KOPT-K1 (cell line): ENCODE measurements around the gene ZNF662.
"Not testable (repeated sequence)": the region's sequence is repeated elsewhere in the genome, so short reads cannot be mapped to it uniquely, and the experiment has no call there.

ENCODE experiments used
- H3K27ac ChIP-seq: fragments of 200-600 bp; sonication (generic); 2 replicates; pipeline ENCODE4 v1.5.1; 2016; ENCODE audit warnings: antibody characterized with exemption, mild to moderate bottlenecking, low read depth, low read length; ENCODE audit not compliant: poor library complexity, severe bottlenecking
- H3K36me3 ChIP-seq: fragments of 200-600 bp; sonication (generic); 2 replicates; pipeline ENCODE4 v1.5.1; 2017; ENCODE audit warnings: antibody characterized with exemption, mild to moderate bottlenecking, low read length, moderate library complexity; ENCODE audit not compliant: insufficient read depth
- H3K9me3 ChIP-seq: fragments of 200-600 bp; sonication (generic); 2 replicates; pipeline ENCODE4 v1.5.1; 2017; ENCODE audit warnings: antibody characterized with exemption, low read length, mild to moderate bottlenecking; ENCODE audit not compliant: insufficient read depth, poor library complexity, severe bottlenecking

ZNF662 gene

GRCh38 chr3:42877881-42878280 is 28.1 kb upstream of the ZNF662 start:
- no peaks in the 10 kb centered on the region for H3K9me3 ChIP-seq
- no peak overlapping the region for H3K27ac ChIP-seq
- H3K36me3 ChIP-seq: no peaks in the 10 kb centered on the region

GRCh38 chr3:42880183-42880582 is 25.8 kb upstream of the ZNF662 start:
- no peaks in the 10 kb centered on the region for H3K9me3 ChIP-seq

GRCh38 chr3:42880601-42881451 is 25.1 kb upstream of the ZNF662 start:
- Histone ChIP-seq H3K9me3 (no peaks in the 10 kb centered on the region), H3K36me3 (no peaks in the 10 kb centered on the region), H3K27ac (peak overlapping the region; percentile 41)

More at GRCh38 chr3:42880183-42880582, 25.8 kb upstream of the ZNF662 start:
- no peak overlapping the region for H3K27ac ChIP-seq
- no peaks in the 10 kb centered on the region for H3K36me3 ChIP-seq

- not testable (repeated sequence) for H3K27ac ChIP-seq, H3K36me3 ChIP-seq
Observed at GRCh38 chr3:42883251-42883930, 22.6 kb upstream of the ZNF662 start.

GRCh38 chr3:42884324-42884723 is 21.6 kb upstream of the ZNF662 start:
- Histone ChIP-seq H3K9me3 (no peaks in the 10 kb centered on the region), H3K36me3 (no peaks in the 10 kb centered on the region), H3K27ac (no peak overlapping the region)

More at GRCh38 chr3:42883251-42883930, 22.6 kb upstream of the ZNF662 start:
- H3K9me3 ChIP-seq: not testable (repeated sequence)

- H3K27ac ChIP-seq: no peak overlapping the region
- H3K9me3 ChIP-seq: no peaks in the 10 kb centered on the region
- no peaks in the 10 kb centered on the region for H3K36me3 ChIP-seq
Observed at GRCh38 chr3:42886294-42886822, 19.6 kb upstream of the ZNF662 start.

- Histone ChIP-seq H3K27ac (no peak overlapping the region), H3K9me3 (no peaks in the 10 kb centered on the region), H3K36me3 (no peaks in the 10 kb centered on the region)
Observed at GRCh38 chr3:42887084-42887483, 18.9 kb upstream of the ZNF662 start.

GRCh38 chr3:42891042-42891441 is 14.9 kb upstream of the ZNF662 start:
- Histone ChIP-seq H3K36me3 (no peaks in the 10 kb centered on the region), H3K9me3 (no peaks in the 10 kb centered on the region), H3K27ac (no peak overlapping the region)

GRCh38 chr3:42892169-42892568 is 13.8 kb upstream of the ZNF662 start:
- H3K27ac ChIP-seq: no peak overlapping the region
- no peaks in the 10 kb centered on the region for H3K36me3 ChIP-seq
- H3K9me3 ChIP-seq: no peaks in the 10 kb centered on the region

- no peaks in the 10 kb centered on the region for H3K36me3 ChIP-seq
- no peak overlapping the region for H3K27ac ChIP-seq
- H3K9me3 ChIP-seq: no peaks in the 10 kb centered on the region
Observed at GRCh38 chr3:42892807-42893206, 13.1 kb upstream of the ZNF662 start.

GRCh38 chr3:42894698-42895579 is 11.0 kb upstream of the ZNF662 start:
- H3K9me3 ChIP-seq: no peaks in the 10 kb centered on the region
- no peak overlapping the region for H3K27ac ChIP-seq
- H3K36me3 ChIP-seq: no peaks in the 10 kb centered on the region

- no peaks in the 10 kb centered on the region for H3K9me3 ChIP-seq
- no peaks in the 10 kb centered on the region for H3K36me3 ChIP-seq
- H3K27ac ChIP-seq: no peak overlapping the region
Observed at GRCh38 chr3:42895580-42895868, 10.4 kb upstream of the ZNF662 start.

GRCh38 chr3:42898896-42899675 is 6.9 kb upstream of the ZNF662 start:
- no peaks in the 10 kb centered on the region for H3K9me3 ChIP-seq
- no peak overlapping the region for H3K27ac ChIP-seq
- no peaks in the 10 kb centered on the region for H3K36me3 ChIP-seq

- no peaks in the 10 kb centered on the region for H3K36me3 ChIP-seq
- no peak overlapping the region for H3K27ac ChIP-seq
- peaks cover 4% of the 10 kb centered on the region for H3K9me3 ChIP-seq
Observed at GRCh38 chr3:42900226-42901072, 5.5 kb upstream of the ZNF662 start.
